Myocyte (in vitro differentiated cells): ENCODE data around the gene RPTOR. TPM values are rescaled to one million over a fixed set of nuclear protein-coding genes. Genes with fewer than 3 reads are reported as not detected.

ENCODE experiments used
- DNase-seq: peaks from one replicate; pipeline ENCODE4 v3.0.0-alpha.2; 2012; ENCODE audit warnings: low read depth
- total RNA-seq: library from RNA; depleted of rRNA; stranded (reverse); fragments of >200 nt; gene quantifications from 2 replicates; pipeline ENCODE4 v1.2.3, GENCODE V29; 2014

Gene RPTOR
- total RNA-seq, 1 donor from 2014 or later, result 18.0 TPM

- DNase-seq, result no peak
Observed at GRCh38 chr17:80826346-80826954, 281.8 kb downstream of the RPTOR start.

GRCh38 chr17:80826955-80827645 lies 282.5 kb downstream of the RPTOR start:
- DNase-seq, result peak; percentile 90

GRCh38 chr17:80827646-80828643 lies 283.3 kb downstream of the RPTOR start:
- DNase-seq, result no peak

- DNase-seq, result no peak
Observed at GRCh38 chr17:80829166-80829813, 284.7 kb downstream of the RPTOR start.

GRCh38 chr17:80830020-80830780 lies 285.6 kb downstream of the RPTOR start:
- no peak for DNase-seq

- no peak for DNase-seq
Observed at GRCh38 chr17:80831491-80831890, 286.9 kb downstream of the RPTOR start.

GRCh38 chr17:80832266-80832676 lies 287.6 kb downstream of the RPTOR start:
- peak; percentile 75 for DNase-seq

GRCh38 chr17:80832888-80833583 lies 288.4 kb downstream of the RPTOR start:
- DNase-seq, result peak; percentile 98

GRCh38 chr17:80833952-80834892 lies 289.6 kb downstream of the RPTOR start:
- no peak for DNase-seq

- DNase-seq, result no peak
Observed at GRCh38 chr17:80834893-80835275, 290.2 kb downstream of the RPTOR start.

GRCh38 chr17:80835816-80836657 lies 291.4 kb downstream of the RPTOR start:
- peak; percentile 71 for DNase-seq

- no peak for DNase-seq
Observed at GRCh38 chr17:80836658-80836965, 292.0 kb downstream of the RPTOR start.

GRCh38 chr17:80836971-80837481 lies 292.4 kb downstream of the RPTOR start:
- no peak for DNase-seq

GRCh38 chr17:80837711-80838110 lies 293.1 kb downstream of the RPTOR start:
- no peak for DNase-seq

- DNase-seq, result no peak
Observed at GRCh38 chr17:80838311-80839025, 293.8 kb downstream of the RPTOR start.

GRCh38 chr17:80839026-80839345 lies 294.3 kb downstream of the RPTOR start:
- DNase-seq, result no peak

GRCh38 chr17:80839511-80839941 lies 294.9 kb downstream of the RPTOR start:
- DNase-seq, result no peak
